Measurements from ENCODE around the gene FAM20C.

Gene FAM20C

GRCh38 chr7:191981-192649 is at the start of gene FAM20C:
FAM20C (plus strand) TSS chr7:192571; CDS start chr7:193200, 629 bp downstream.
- DNase-seq: peak; percentile 66

- DNase-seq: no peak
Observed at GRCh38 chr7:143145-143751, 49.1 kb upstream of the FAM20C start.

- no peak for DNase-seq
Observed at GRCh38 chr7:143811-144453, 48.4 kb upstream of the FAM20C start.

- no peak for DNase-seq
Observed at GRCh38 chr7:144454-144826, 47.9 kb upstream of the FAM20C start.

- no peak for DNase-seq
Observed at GRCh38 chr7:145863-146262, 46.5 kb upstream of the FAM20C start.

- DNase-seq: no peak
Observed at GRCh38 chr7:148543-148931, 43.8 kb upstream of the FAM20C start.

- DNase-seq: peak; percentile 99
Observed at GRCh38 chr7:148932-149790, 43.2 kb upstream of the FAM20C start.

- no peak for DNase-seq
Observed at GRCh38 chr7:149791-150636, 42.4 kb upstream of the FAM20C start.

GRCh38 chr7:150811-151221 is 41.6 kb upstream of the FAM20C start:
- DNase-seq: no peak

GRCh38 chr7:151346-152050 is 40.9 kb upstream of the FAM20C start:
- no peak for DNase-seq

GRCh38 chr7:152702-153391 is 39.5 kb upstream of the FAM20C start:
- no peak for DNase-seq

- DNase-seq: no peak
Observed at GRCh38 chr7:153604-154003, 38.8 kb upstream of the FAM20C start.

GRCh38 chr7:154096-154799 is 38.1 kb upstream of the FAM20C start:
- DNase-seq: no peak

GRCh38 chr7:155469-155900 is 36.9 kb upstream of the FAM20C start:
- no peak for DNase-seq

GRCh38 chr7:156111-157007 is 36.0 kb upstream of the FAM20C start:
- no peak for DNase-seq

- no peak for DNase-seq
Observed at GRCh38 chr7:157008-157310, 35.4 kb upstream of the FAM20C start.

- peak; percentile 93 for DNase-seq
Observed at GRCh38 chr7:157771-158625, 34.4 kb upstream of the FAM20C start.

- no peak for DNase-seq
Observed at GRCh38 chr7:158771-159170, 33.6 kb upstream of the FAM20C start.
